K562 (cell line): ENCODE data around the gene RPL15. TPM values are rescaled to one million over a fixed set of nuclear protein-coding genes. Genes with fewer than 3 reads are reported as not detected.

ENCODE experiments used
- ATAC-seq: fragments of 200-7000 bp; cut with Tn5 transposase; 3 replicates; pipeline ENCODE4 v1.9.1; 2020; ENCODE audit warnings: moderate library complexity
- BruUV-seq: library from RNA; stranded (reverse); fragments of 400-500 nt; replicated peaks from 2 replicates; lab custom pipeline; 2021; lab: Mats Ljungman, UMichigan
- CTCF ChIA-PET: fragments of 300-600 bp; formaldehyde crosslinking; extraction: SDS; loops from one replicate; lab custom pipeline; 2021; ENCODE audit warnings: low intra/inter-chr PET ratio; lab: Yijun Ruan, JAX
- POLR2A ChIA-PET: fragments of 300-600, 350-650 bp; sonication (Branson Sonifier 250); formaldehyde crosslinking; extraction: SDS; loops from one replicate; lab custom pipeline; 2021; ENCODE audit warnings: antibody characterized with exemption, inconsistent platforms; lab: Yijun Ruan, JAX
- DNase-seq, 4 experiments: peaks; one replicate each; pipeline versions ENCODE4 v3.0.0 to v3.0.0-alpha.2; 2011 to 2018; ENCODE audit warnings: low spot score in 3 of 4, mixed read lengths in 3 of 4; ENCODE audit errors: extremely low read depth in 1 of 4
- FAIRE-seq: peaks from 2 replicates; lab custom pipeline; 2011; peaks lifted over from hg19 to GRCh38; lab: Jason Lieb, UNC
- H2AFZ ChIP-seq: 2 replicates; pipeline ENCODE4 v1.6.0; 2011; ENCODE audit warnings: low read depth, low read length, control low read depth, inconsistent platforms
- H3K27ac ChIP-seq: fragments of 200-600 bp; 3 replicates; pipeline ENCODE4 v1.8.0; 2011; ENCODE audit warnings: low read depth, mild to moderate bottlenecking, control low read depth, inconsistent platforms, low read length, moderate library complexity, mixed read lengths; ENCODE audit errors: extremely low read depth
- H3K27me3 ChIP-seq, 2 experiments: fragments of 300-600 bp in 1 of 2; 2 replicates in 1 of 2; 3 replicates in 1 of 2; pipeline versions ENCODE4 v1.6.0 to v1.8.0; 2011; ENCODE audit warnings: inconsistent platforms in 2 of 2, low read length in 2 of 2, mild to moderate bottlenecking in 1 of 2, mixed read lengths in 1 of 2, moderate library complexity in 1 of 2; ENCODE audit not compliant: control insufficient read depth in 2 of 2, insufficient read depth in 2 of 2
- H3K36me3 ChIP-seq: fragments of 300-600 bp; 3 replicates; pipeline ENCODE4 v1.8.0; 2011; ENCODE audit warnings: mild to moderate bottlenecking, low read length, inconsistent platforms; ENCODE audit not compliant: control insufficient read depth, insufficient read depth
- H3K4me1 ChIP-seq, 2 experiments: fragments of 200-600 bp in 1 of 2; replicated peaks in 1 of 2; 2 replicates in 1 of 2; 3 replicates in 1 of 2; pipeline versions ENCODE4 v1.5.1 to v1.8.0; 2011; ENCODE audit warnings: inconsistent platforms in 2 of 2, low read length in 2 of 2, mild to moderate bottlenecking in 1 of 2, mixed read lengths in 1 of 2, moderate library complexity in 1 of 2; ENCODE audit not compliant: control insufficient read depth in 2 of 2, insufficient read depth in 2 of 2
- H3K4me2 ChIP-seq: 2 replicates; pipeline ENCODE4 v1.6.1; 2011; ENCODE audit warnings: low read length, control low read depth, inconsistent platforms, mixed read lengths; ENCODE audit not compliant: insufficient read depth
- H3K4me3 ChIP-seq: fragments of 200-600 bp; sonication (generic), shearing (Covaris generic); 2 replicates; pipeline ENCODE4 v1.5.1; 2016; ENCODE audit warnings: control low read depth, inconsistent platforms
- H3K79me2 ChIP-seq: fragments of 200-600 bp; 3 replicates; pipeline ENCODE4 v1.8.0; 2011; ENCODE audit warnings: low read length, inconsistent platforms; ENCODE audit not compliant: control insufficient read depth, insufficient read depth
- H3K9ac ChIP-seq, 2 experiments: 2 replicates each; pipeline versions ENCODE4 v1.6.0 to v1.6.1; 2011; ENCODE audit warnings: low read depth in 2 of 2, low read length in 2 of 2, control low read depth in 1 of 2, inconsistent platforms in 1 of 2, mild to moderate bottlenecking in 1 of 2, mixed read lengths in 1 of 2; ENCODE audit not compliant: insufficient read depth in 1 of 2
- H3K9me1 ChIP-seq: one replicate; pipeline ENCODE4 v1.6.0; 2011; ENCODE audit warnings: inconsistent platforms, mild to moderate bottlenecking, low read length, moderate library complexity; ENCODE audit not compliant: control insufficient read depth, insufficient read depth
- H3K9me3 ChIP-seq: replicated peaks from 2 replicates; pipeline ENCODE4 v1.5.1; 2011; ENCODE audit warnings: low read depth, low read length, inconsistent platforms; ENCODE audit not compliant: control insufficient read depth, insufficient read depth
- H4K20me1 ChIP-seq: replicated peaks from 2 replicates; pipeline ENCODE4 v1.6.1; 2011; ENCODE audit warnings: low read length, inconsistent platforms, mixed read lengths; ENCODE audit not compliant: control insufficient read depth, insufficient read depth
- FOXP1 ChIP-seq: sonication (generic); formaldehyde crosslinking; IDR thresholded peaks from 2 replicates; pipeline ENCODE4 v1.8.0; 2022; ENCODE audit warnings: mild to moderate bottlenecking, missing genetic modification reagents
- MCM7 ChIP-seq, 2 experiments: fragments of 450-650 bp; IDR thresholded peaks; 2 replicates each; pipeline ENCODE4 v1.6.1; 2016 to 2018
- PML ChIP-seq: IDR thresholded peaks from 2 replicates; pipeline ENCODE4 v1.6.1; 2012; ENCODE audit warnings: low read length, inconsistent platforms
- TAL1 ChIP-seq: fragments of 450-650 bp; IDR thresholded peaks from 2 replicates; pipeline ENCODE4 v1.6.1; 2016; ENCODE audit warnings: mild to moderate bottlenecking
- TCFL5 ChIP-seq: fragments of 250-450 bp; sonication (Bioruptor Pico); conservative IDR thresholded peaks from 2 replicates; pipeline ENCODE4 v1.6.1; 2021; ENCODE audit warnings: mild to moderate bottlenecking, moderate library complexity, matching md5 sums
- TRIM24 ChIP-seq, 2 experiments: fragments of 450-650 bp; IDR thresholded peaks; 2 replicates each; pipeline ENCODE4 v1.6.1; 2016
- WGBS: fragments of 100-300 bp; shearing (Covaris generic); methylation state at CpG from one replicate; pipeline ENCODE4 v1.1.6; 2016; ENCODE audit warnings: low coverage, mixed read lengths; ENCODE audit not compliant: insufficient coverage; ENCODE audit errors: missing lambda C conversion rate; 5-methylcytosine and 5-hydroxymethylcytosine counted together
- in situ Hi-C: fragments of 300-500 bp; cut with MboI; formaldehyde crosslinking; loops from 4 replicates; pipeline ENCODE4 v1.15.0; 2018; ENCODE audit warnings: inconsistent platforms, mixed read lengths
- intact Hi-C: fragments of 100-400 bp; cut with micrococcal nuclease; formaldehyde crosslinking; loops from 2 replicates; pipeline ENCODE4 v1.14.2; 2022
- polyA plus RNA-seq, 8 experiments: library from polyadenylated mRNA; depleted of rRNA in 4 of 8; stranded (reverse) in 5 of 8; unstranded in 3 of 8; fragments of >200 nt; fragmentation: Nextera tagmentation in 2 of 8; fragmentation: Illumina TruSeq in 1 of 8; extraction: Ambion mirVana in 2 of 8; extraction: Trizol in 1 of 8; gene quantifications; 2 replicates each; pipeline versions ENCODE4 v1.2.1 to v1.2.3, GENCODE V29; 2011 to 2014; ENCODE audit warnings: inconsistent platforms in 1 of 8, missing spikeins in 1 of 8
- total RNA-seq, 7 experiments: library from RNA; depleted of rRNA in 6 of 7; stranded (reverse); fragments of >200 nt in 6 of 7; fragmentation: Illumina TruSeq in 2 of 7; extraction: Trizol in 2 of 7; gene quantifications; 2 replicates each; pipeline versions ENCODE4 v1.2.1 to v1.2.3, GENCODE V29; 2011 to 2021; ENCODE audit warnings: low replicate concordance in 1 of 7
- TF ChIP-seq, protein P1 (sequence below): sonication (generic); formaldehyde crosslinking; IDR thresholded peaks from 2 replicates; pipeline ENCODE4 v1.8.0; 2022; ENCODE audit warnings: mild to moderate bottlenecking, missing genetic modification reagents

RPL15 gene
- total and polyA plus RNA-seq, 9 of the 15 experiments (the other 6 are each of a cell fraction or from before 2014, with no cell fraction given) = 2,393 to 8,850 (median 3,928) TPM

DNA sequence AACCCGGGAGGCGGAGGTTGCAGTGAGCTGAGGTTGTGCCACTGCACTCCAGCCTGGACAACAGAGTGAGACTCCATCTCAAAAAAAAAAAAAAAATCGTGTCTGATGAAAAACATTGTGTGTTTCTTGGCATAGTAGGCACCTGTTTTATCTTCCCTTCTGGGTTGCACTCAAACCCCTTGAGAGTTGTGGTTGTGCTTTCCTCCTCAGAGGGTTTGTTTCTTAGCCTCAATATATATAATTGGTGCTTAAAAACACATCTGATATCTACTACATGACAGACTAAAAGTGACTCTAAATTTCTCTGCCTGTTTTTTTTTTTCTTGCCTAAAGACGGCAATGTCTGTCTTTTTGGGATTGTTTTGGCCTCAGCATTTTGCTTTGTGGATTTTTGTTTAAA lies 35.7 kb downstream of the RPL15 start:
- no peak overlapping the region for H3K27ac ChIP-seq
- WGBS = 65% methylated on average over 4 of the region's 4 CpGs
- CTCF ChIA-PET = no interaction called here
- H3K4me3 ChIP-seq = no peak overlapping the region
- H3K4me1 ChIP-seq = peaks cover 4 to 21% of the 10 kb centered on the region in 2 experiments; a peak in 4 of 5 replicates
- no peaks in the 10 kb centered on the region for H4K20me1 ChIP-seq
- DNase-seq = no peak
- H3K9ac ChIP-seq = no peak overlapping the region
- no peaks in the 10 kb centered on the region for H3K79me2 ChIP-seq
- H3K9me3 ChIP-seq = no peaks in the 10 kb centered on the region
- in situ Hi-C loops = no loop called here
- no peaks in the 10 kb centered on the region for H3K9me1 ChIP-seq
- TF ChIP-seq TRIM24 (IDR thresholded peaks at IDR 0.05) (no peak), TAL1 (no peak), MCM7 (IDR thresholded peaks at IDR 0.05) (no peak), PML (no peak), TCFL5 (CRISPR knock-in tag) (no peak), FOXP1 (CRISPR knock-in tag) (no peak)
- TF ChIP-seq, protein P1, sequence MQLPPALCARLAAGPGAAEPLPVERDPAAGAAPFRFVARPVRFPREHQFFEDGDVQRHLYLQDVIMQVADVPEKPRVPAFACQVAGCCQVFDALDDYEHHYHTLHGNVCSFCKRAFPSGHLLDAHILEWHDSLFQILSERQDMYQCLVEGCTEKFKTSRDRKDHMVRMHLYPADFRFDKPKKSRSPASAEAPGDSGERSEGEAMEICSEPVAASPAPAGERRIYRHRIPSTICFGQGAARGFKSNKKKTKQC (CRISPR knock-in tag) = no peak
- TF ChIP-seq, all 486 proteins: peak for 0
- H3K27me3 ChIP-seq = no peaks in the 10 kb centered on the region
- intact Hi-C loops = no loop called here
- H3K4me2 ChIP-seq = no peak overlapping the region
- no peaks in the 10 kb centered on the region for H3K36me3 ChIP-seq
- FAIRE-seq = no peak
- ATAC-seq = no peak
- POLR2A ChIA-PET = interaction anchor here (0.6 kb wide), 1 partner anchor 16 kb away, joined by 3 read pairs; no protein-coding TSS in a partner anchor
- no peak overlapping the region for H2AFZ ChIP-seq
- no TSS peak for BruUV-seq
